SK-N-SH treated with all-trans-retinoic acid at 6 μM for 48 hours (cell line): ENCODE results near the gene PPP1R3E.

Experiments used
- CREB5 ChIP-seq: fragments of 250-450 bp; sonication (Bioruptor Pico); IDR thresholded peaks from 2 replicates; pipeline ENCODE4 v1.5.1; 2020; ENCODE audit warnings: low read depth, mild to moderate bottlenecking, moderate library complexity
- ISL1 ChIP-seq: fragments of 250-450 bp; sonication (Bioruptor Pico); IDR thresholded peaks from 2 replicates; pipeline ENCODE4 v2.1.2; 2022; ENCODE audit warnings: mild to moderate bottlenecking, moderate library complexity
- ZFP3 ChIP-seq: fragments of 250-450 bp; sonication (Bioruptor Pico); IDR thresholded peaks from 2 replicates; pipeline ENCODE4 v1.5.0; 2020; ENCODE audit warnings: mild to moderate bottlenecking, moderate library complexity
- ZFP30 ChIP-seq: fragments of 450-650 bp; formaldehyde crosslinking; IDR thresholded peaks from 2 replicates; pipeline ENCODE4 v1.5.0; 2022; ENCODE audit warnings: mild to moderate bottlenecking, moderate library complexity
- TF ChIP-seq, protein P1 (sequence below): fragments of 250-450 bp; sonication (Bioruptor Pico); IDR thresholded peaks from 2 replicates; pipeline ENCODE4 v1.5.0; 2020; ENCODE audit warnings: mild to moderate bottlenecking, moderate library complexity
- TF ChIP-seq, protein P2 (sequence below): fragments of 250-450 bp; sonication (Bioruptor Pico); IDR thresholded peaks from 2 replicates; pipeline ENCODE4 v1.8.0; 2020; ENCODE audit warnings: mild to moderate bottlenecking, moderate library complexity, borderline replicate concordance

- TF ChIP-seq, protein P1, sequence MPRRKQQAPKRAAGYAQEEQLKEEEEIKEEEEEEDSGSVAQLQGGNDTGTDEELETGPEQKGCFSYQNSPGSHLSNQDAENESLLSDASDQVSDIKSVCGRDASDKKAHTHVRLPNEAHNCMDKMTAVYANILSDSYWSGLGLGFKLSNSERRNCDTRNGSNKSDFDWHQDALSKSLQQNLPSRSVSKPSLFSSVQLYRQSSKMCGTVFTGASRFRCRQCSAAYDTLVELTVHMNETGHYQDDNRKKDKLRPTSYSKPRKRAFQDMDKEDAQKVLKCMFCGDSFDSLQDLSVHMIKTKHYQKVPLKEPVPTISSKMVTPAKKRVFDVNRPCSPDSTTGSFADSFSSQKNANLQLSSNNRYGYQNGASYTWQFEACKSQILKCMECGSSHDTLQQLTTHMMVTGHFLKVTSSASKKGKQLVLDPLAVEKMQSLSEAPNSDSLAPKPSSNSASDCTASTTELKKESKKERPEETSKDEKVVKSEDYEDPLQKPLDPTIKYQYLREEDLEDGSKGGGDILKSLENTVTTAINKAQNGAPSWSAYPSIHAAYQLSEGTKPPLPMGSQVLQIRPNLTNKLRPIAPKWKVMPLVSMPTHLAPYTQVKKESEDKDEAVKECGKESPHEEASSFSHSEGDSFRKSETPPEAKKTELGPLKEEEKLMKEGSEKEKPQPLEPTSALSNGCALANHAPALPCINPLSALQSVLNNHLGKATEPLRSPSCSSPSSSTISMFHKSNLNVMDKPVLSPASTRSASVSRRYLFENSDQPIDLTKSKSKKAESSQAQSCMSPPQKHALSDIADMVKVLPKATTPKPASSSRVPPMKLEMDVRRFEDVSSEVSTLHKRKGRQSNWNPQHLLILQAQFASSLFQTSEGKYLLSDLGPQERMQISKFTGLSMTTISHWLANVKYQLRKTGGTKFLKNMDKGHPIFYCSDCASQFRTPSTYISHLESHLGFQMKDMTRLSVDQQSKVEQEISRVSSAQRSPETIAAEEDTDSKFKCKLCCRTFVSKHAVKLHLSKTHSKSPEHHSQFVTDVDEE (CRISPR knock-in tag) = no peak
- TF ChIP-seq ISL1 (CRISPR knock-in tag) (no peak), ZFP3 (CRISPR knock-in tag) (no peak), CREB5 (CRISPR knock-in tag) (no peak), ZFP30 (CRISPR knock-in tag) (no peak)
- TF ChIP-seq, protein P2, sequence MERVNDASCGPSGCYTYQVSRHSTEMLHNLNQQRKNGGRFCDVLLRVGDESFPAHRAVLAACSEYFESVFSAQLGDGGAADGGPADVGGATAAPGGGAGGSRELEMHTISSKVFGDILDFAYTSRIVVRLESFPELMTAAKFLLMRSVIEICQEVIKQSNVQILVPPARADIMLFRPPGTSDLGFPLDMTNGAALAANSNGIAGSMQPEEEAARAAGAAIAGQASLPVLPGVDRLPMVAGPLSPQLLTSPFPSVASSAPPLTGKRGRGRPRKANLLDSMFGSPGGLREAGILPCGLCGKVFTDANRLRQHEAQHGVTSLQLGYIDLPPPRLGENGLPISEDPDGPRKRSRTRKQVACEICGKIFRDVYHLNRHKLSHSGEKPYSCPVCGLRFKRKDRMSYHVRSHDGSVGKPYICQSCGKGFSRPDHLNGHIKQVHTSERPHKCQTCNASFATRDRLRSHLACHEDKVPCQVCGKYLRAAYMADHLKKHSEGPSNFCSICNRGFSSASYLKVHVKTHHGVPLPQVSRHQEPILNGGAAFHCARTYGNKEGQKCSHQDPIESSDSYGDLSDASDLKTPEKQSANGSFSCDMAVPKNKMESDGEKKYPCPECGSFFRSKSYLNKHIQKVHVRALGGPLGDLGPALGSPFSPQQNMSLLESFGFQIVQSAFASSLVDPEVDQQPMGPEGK (CRISPR knock-in tag) = no peak
Observed at GRCh38 chr14:23277189-23277588, 25.5 kb downstream of the PPP1R3E start.
